K562 (cell line): ENCODE measurements around the gene IL17D. TPM values are rescaled to one million over a fixed set of nuclear protein-coding genes. Genes with fewer than 3 reads are reported as not detected.

Source experiments
- ATAC-seq: fragments of 200-7000 bp; cut with Tn5 transposase; 3 replicates; pipeline ENCODE4 v1.9.1; 2020; ENCODE audit warnings: moderate library complexity
- BruUV-seq: library from RNA; stranded (reverse); fragments of 400-500 nt; replicated peaks from 2 replicates; lab custom pipeline; 2021; lab: Mats Ljungman, UMichigan
- CTCF ChIA-PET: fragments of 300-600 bp; formaldehyde crosslinking; extraction: SDS; loops from one replicate; lab custom pipeline; 2021; ENCODE audit warnings: low intra/inter-chr PET ratio; lab: Yijun Ruan, JAX
- POLR2A ChIA-PET: fragments of 300-600, 350-650 bp; sonication (Branson Sonifier 250); formaldehyde crosslinking; extraction: SDS; loops from one replicate; lab custom pipeline; 2021; ENCODE audit warnings: antibody characterized with exemption, inconsistent platforms; lab: Yijun Ruan, JAX
- DNase-seq, 4 experiments: peaks; one replicate each; pipeline versions ENCODE4 v3.0.0 to v3.0.0-alpha.2; 2011 to 2018; ENCODE audit warnings: low spot score in 3 of 4, mixed read lengths in 3 of 4; ENCODE audit errors: extremely low read depth in 1 of 4
- FAIRE-seq: peaks from 2 replicates; lab custom pipeline; 2011; peaks lifted over from hg19 to GRCh38; lab: Jason Lieb, UNC
- H2AFZ ChIP-seq: 2 replicates; pipeline ENCODE4 v1.6.0; 2011; ENCODE audit warnings: low read depth, low read length, control low read depth, inconsistent platforms
- H3K27ac ChIP-seq: fragments of 200-600 bp; 3 replicates; pipeline ENCODE4 v1.8.0; 2011; ENCODE audit warnings: low read depth, mild to moderate bottlenecking, control low read depth, inconsistent platforms, low read length, moderate library complexity, mixed read lengths; ENCODE audit errors: extremely low read depth
- H3K27me3 ChIP-seq, 2 experiments: fragments of 300-600 bp in 1 of 2; 2 replicates in 1 of 2; 3 replicates in 1 of 2; pipeline versions ENCODE4 v1.6.0 to v1.8.0; 2011; ENCODE audit warnings: inconsistent platforms in 2 of 2, low read length in 2 of 2, mild to moderate bottlenecking in 1 of 2, mixed read lengths in 1 of 2, moderate library complexity in 1 of 2; ENCODE audit not compliant: control insufficient read depth in 2 of 2, insufficient read depth in 2 of 2
- H3K36me3 ChIP-seq: fragments of 300-600 bp; 3 replicates; pipeline ENCODE4 v1.8.0; 2011; ENCODE audit warnings: mild to moderate bottlenecking, low read length, inconsistent platforms; ENCODE audit not compliant: control insufficient read depth, insufficient read depth
- H3K4me1 ChIP-seq, 2 experiments: fragments of 200-600 bp in 1 of 2; replicated peaks in 1 of 2; 2 replicates in 1 of 2; 3 replicates in 1 of 2; pipeline versions ENCODE4 v1.5.1 to v1.8.0; 2011; ENCODE audit warnings: inconsistent platforms in 2 of 2, low read length in 2 of 2, mild to moderate bottlenecking in 1 of 2, mixed read lengths in 1 of 2, moderate library complexity in 1 of 2; ENCODE audit not compliant: control insufficient read depth in 2 of 2, insufficient read depth in 2 of 2
- H3K4me2 ChIP-seq: 2 replicates; pipeline ENCODE4 v1.6.1; 2011; ENCODE audit warnings: low read length, control low read depth, inconsistent platforms, mixed read lengths; ENCODE audit not compliant: insufficient read depth
- H3K4me3 ChIP-seq: fragments of 200-600 bp; sonication (generic), shearing (Covaris generic); 2 replicates; pipeline ENCODE4 v1.5.1; 2016; ENCODE audit warnings: control low read depth, inconsistent platforms
- H3K79me2 ChIP-seq: fragments of 200-600 bp; 3 replicates; pipeline ENCODE4 v1.8.0; 2011; ENCODE audit warnings: low read length, inconsistent platforms; ENCODE audit not compliant: control insufficient read depth, insufficient read depth
- H3K9ac ChIP-seq, 2 experiments: 2 replicates each; pipeline versions ENCODE4 v1.6.0 to v1.6.1; 2011; ENCODE audit warnings: low read depth in 2 of 2, low read length in 2 of 2, control low read depth in 1 of 2, inconsistent platforms in 1 of 2, mild to moderate bottlenecking in 1 of 2, mixed read lengths in 1 of 2; ENCODE audit not compliant: insufficient read depth in 1 of 2
- H3K9me1 ChIP-seq: one replicate; pipeline ENCODE4 v1.6.0; 2011; ENCODE audit warnings: inconsistent platforms, mild to moderate bottlenecking, low read length, moderate library complexity; ENCODE audit not compliant: control insufficient read depth, insufficient read depth
- H3K9me3 ChIP-seq: replicated peaks from 2 replicates; pipeline ENCODE4 v1.5.1; 2011; ENCODE audit warnings: low read depth, low read length, inconsistent platforms; ENCODE audit not compliant: control insufficient read depth, insufficient read depth
- H4K20me1 ChIP-seq: replicated peaks from 2 replicates; pipeline ENCODE4 v1.6.1; 2011; ENCODE audit warnings: low read length, inconsistent platforms, mixed read lengths; ENCODE audit not compliant: control insufficient read depth, insufficient read depth
- DNMT1 ChIP-seq: fragments of 450-650 bp; IDR thresholded peaks from 2 replicates; pipeline ENCODE4 v1.6.1; 2016; ENCODE audit warnings: antibody characterized with exemption, mild to moderate bottlenecking
- PURB ChIP-seq: sonication (generic); formaldehyde crosslinking; IDR thresholded peaks from 2 replicates; pipeline ENCODE4 v1.9.0; 2021; ENCODE audit warnings: low read depth, mild to moderate bottlenecking, missing genetic modification reagents
- ZNF133 ChIP-seq: fragments of 250-450 bp; sonication (Bioruptor Pico); IDR thresholded peaks from 2 replicates; pipeline ENCODE4 v1.4.0; 2020; ENCODE audit warnings: mild to moderate bottlenecking
- ZNF347 ChIP-seq: fragments of 450-650 bp; formaldehyde crosslinking; IDR thresholded peaks from 2 replicates; pipeline ENCODE4 v1.4.0; 2020; ENCODE audit warnings: low read depth, mild to moderate bottlenecking, moderate library complexity
- WGBS: fragments of 100-300 bp; shearing (Covaris generic); methylation state at CpG from one replicate; pipeline ENCODE4 v1.1.6; 2016; ENCODE audit warnings: low coverage, mixed read lengths; ENCODE audit not compliant: insufficient coverage; ENCODE audit errors: missing lambda C conversion rate; 5-methylcytosine and 5-hydroxymethylcytosine counted together
- in situ Hi-C: fragments of 300-500 bp; cut with MboI; formaldehyde crosslinking; loops from 4 replicates; pipeline ENCODE4 v1.15.0; 2018; ENCODE audit warnings: inconsistent platforms, mixed read lengths
- intact Hi-C: fragments of 100-400 bp; cut with micrococcal nuclease; formaldehyde crosslinking; loops from 2 replicates; pipeline ENCODE4 v1.14.2; 2022
- polyA plus RNA-seq, 8 experiments: library from polyadenylated mRNA; depleted of rRNA in 4 of 8; stranded (reverse) in 5 of 8; unstranded in 3 of 8; fragments of >200 nt; fragmentation: Nextera tagmentation in 2 of 8; fragmentation: Illumina TruSeq in 1 of 8; extraction: Ambion mirVana in 2 of 8; extraction: Trizol in 1 of 8; gene quantifications; 2 replicates each; pipeline versions ENCODE4 v1.2.1 to v1.2.3, GENCODE V29; 2011 to 2014; ENCODE audit warnings: inconsistent platforms in 1 of 8, missing spikeins in 1 of 8
- total RNA-seq, 7 experiments: library from RNA; depleted of rRNA in 6 of 7; stranded (reverse); fragments of >200 nt in 6 of 7; fragmentation: Illumina TruSeq in 2 of 7; extraction: Trizol in 2 of 7; gene quantifications; 2 replicates each; pipeline versions ENCODE4 v1.2.1 to v1.2.3, GENCODE V29; 2011 to 2021; ENCODE audit warnings: low replicate concordance in 1 of 7
- TF ChIP-seq, protein P1 (sequence below): sonication (generic); formaldehyde crosslinking; IDR thresholded peaks from 2 replicates; pipeline ENCODE4 v1.8.0; 2022; ENCODE audit warnings: missing genetic modification reagents, mild to moderate bottlenecking, moderate library complexity, borderline replicate concordance
- TF ChIP-seq, protein P2 (sequence below): fragments of 250-450 bp; sonication (Bioruptor Pico); IDR thresholded peaks from 2 replicates; pipeline ENCODE4 v1.8.0; 2021; ENCODE audit warnings: mild to moderate bottlenecking, moderate library complexity

The IL17D gene
- total and polyA plus RNA-seq, 9 of the 15 experiments (the other 6 are each of a cell fraction or from before 2014, with no cell fraction given) = 0.04 to 0.55 (median 0.13) TPM; not detected in 4

DNA sequence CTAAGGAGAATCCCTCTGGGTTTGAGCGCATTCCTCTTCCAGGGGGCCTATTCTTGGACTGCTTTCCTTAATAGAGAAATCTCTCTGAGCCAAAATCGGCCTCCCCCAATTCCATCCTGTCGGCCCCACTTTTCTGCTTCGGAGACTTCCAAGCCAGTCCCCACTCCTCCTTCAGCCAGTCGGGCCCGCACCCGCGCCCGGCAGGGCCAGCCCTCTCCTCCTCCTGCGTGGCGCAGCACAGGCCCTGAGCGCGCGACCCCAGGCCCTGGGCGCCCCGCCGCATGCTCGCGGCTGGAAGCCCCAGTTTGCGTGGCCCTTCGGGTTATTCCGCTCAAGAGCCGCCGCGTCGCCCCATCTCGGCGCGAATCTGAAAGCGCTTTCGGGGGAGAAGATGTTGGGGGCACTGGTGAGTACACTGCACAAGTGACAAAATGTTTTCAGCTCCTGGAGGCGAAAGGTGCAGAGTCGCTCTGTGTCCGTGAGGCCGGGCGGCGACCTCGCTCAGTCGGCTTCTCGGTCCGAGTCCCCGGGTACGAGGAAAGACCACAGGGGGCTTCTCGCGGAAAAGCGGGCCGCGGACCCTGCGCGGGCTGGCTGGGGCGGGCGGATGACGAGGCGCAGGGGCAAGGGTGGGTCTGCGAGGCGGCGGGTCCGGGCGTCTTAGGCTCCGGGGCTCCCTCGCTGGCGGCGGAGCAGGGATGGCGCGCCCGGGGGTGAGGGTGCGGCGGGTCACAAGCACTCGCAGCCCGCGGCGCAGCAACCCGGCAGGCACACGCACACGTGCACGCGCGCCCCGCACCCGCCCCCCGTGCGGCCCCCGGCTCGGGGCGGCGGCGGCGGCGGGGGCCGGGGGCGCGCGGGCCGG is at the start of gene IL17D (continued):
- TF ChIP-seq, protein P1, sequence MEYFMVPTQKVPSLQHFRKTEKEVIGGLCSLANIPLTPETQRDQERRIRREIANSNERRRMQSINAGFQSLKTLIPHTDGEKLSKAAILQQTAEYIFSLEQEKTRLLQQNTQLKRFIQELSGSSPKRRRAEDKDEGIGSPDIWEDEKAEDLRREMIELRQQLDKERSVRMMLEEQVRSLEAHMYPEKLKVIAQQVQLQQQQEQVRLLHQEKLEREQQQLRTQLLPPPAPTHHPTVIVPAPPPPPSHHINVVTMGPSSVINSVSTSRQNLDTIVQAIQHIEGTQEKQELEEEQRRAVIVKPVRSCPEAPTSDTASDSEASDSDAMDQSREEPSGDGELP (CRISPR knock-in tag) = peak; percentile 24; the same call in 1 of the 2 replicates
- TF ChIP-seq, protein P2, sequence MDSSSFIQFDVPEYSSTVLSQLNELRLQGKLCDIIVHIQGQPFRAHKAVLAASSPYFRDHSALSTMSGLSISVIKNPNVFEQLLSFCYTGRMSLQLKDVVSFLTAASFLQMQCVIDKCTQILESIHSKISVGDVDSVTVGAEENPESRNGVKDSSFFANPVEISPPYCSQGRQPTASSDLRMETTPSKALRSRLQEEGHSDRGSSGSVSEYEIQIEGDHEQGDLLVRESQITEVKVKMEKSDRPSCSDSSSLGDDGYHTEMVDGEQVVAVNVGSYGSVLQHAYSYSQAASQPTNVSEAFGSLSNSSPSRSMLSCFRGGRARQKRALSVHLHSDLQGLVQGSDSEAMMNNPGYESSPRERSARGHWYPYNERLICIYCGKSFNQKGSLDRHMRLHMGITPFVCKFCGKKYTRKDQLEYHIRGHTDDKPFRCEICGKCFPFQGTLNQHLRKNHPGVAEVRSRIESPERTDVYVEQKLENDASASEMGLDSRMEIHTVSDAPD (CRISPR knock-in tag) = no peak
- TF ChIP-seq ZNF133 (CRISPR knock-in tag) (no peak), PURB (CRISPR knock-in tag) (no peak)

DNA sequence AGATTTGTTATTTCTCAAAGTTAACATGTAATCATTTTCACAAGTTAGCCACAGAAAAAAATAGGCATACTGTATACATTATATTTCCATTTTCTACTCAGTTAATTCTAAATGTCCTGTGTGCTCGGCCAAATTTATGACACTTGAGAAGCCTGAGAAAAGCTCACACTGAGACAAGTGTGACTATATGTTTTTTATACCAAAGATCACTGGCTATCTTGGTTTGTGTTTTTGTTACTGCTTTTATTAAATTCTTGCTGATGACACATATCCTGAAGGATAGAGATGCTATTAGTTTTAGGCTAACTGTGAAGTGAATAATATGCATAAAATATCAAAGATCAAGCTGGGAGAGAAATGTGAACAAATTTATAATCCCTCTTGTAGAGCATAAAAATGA is 49.3 kb upstream of the IL17D start:
- no peak for DNase-seq
- no peaks in the 10 kb centered on the region for H3K27me3 ChIP-seq
- no TSS peak for BruUV-seq
- intact Hi-C loops = no loop called here
- H2AFZ ChIP-seq = no peak overlapping the region
- in situ Hi-C loops = no loop called here
- no peaks in the 10 kb centered on the region for H4K20me1 ChIP-seq
- no peak overlapping the region for H3K4me3 ChIP-seq
- POLR2A ChIA-PET = no interaction called here
- no peaks in the 10 kb centered on the region for H3K9me3 ChIP-seq
- FAIRE-seq = no peak
- no peaks in the 10 kb centered on the region for H3K79me2 ChIP-seq
- 42% methylated on average over 1 of the region's 1 CpG for WGBS
- no peak for ATAC-seq
- TF ChIP-seq ZNF347 (no peak), DNMT1 (no peak)
- TF ChIP-seq, all 486 proteins: peak for 0
- Histone ChIP-seq H3K4me1 (no peaks in the 10 kb centered on the region), H3K9ac (no peak overlapping the region), H3K4me2 (no peak overlapping the region), H3K27ac (no peak overlapping the region), H3K36me3 (no peaks in the 10 kb centered on the region), H3K9me1 (no peaks in the 10 kb centered on the region)
- CTCF ChIA-PET = no interaction called here
